Ovary (tissue), 3 donors: ENCODE results near the gene CCDC167.

Experiments
- CTCF ChIP-seq, 3 donors: fragments of 450-650 bp in 2 of 3; fragments of 200-600 bp in 1 of 3; IDR thresholded peaks; one replicate each; pipeline versions ENCODE4 v1.5.1 to v1.8.0; 2016 to 2022; ENCODE audit warnings: antibody characterized with exemption in 3 of 3, mild to moderate bottlenecking in 1 of 3
- POLR2A ChIP-seq: fragments of 450-650 bp; IDR thresholded peaks from one replicate; pipeline ENCODE4 v1.6.1; 2017; ENCODE audit warnings: antibody characterized with exemption, mild to moderate bottlenecking, moderate library complexity
- donor health status: DM: no; HTN: no; CAD: no.

- TF ChIP-seq POLR2A = no peak
- no peak for TF ChIP-seq CTCF (IDR thresholded peaks at IDR 0.05)
Measured at GRCh38 chr6:37499433-37500293, at the start of gene CCDC167.
